Daoy (cell line): ENCODE data around the gene EPHA4. TPM values are rescaled to one million over a fixed set of nuclear protein-coding genes. Genes with fewer than 3 reads are reported as not detected.

Experiments
- DNase-seq: peaks from one replicate; pipeline ENCODE4 v3.0.0-alpha.2; 2015; ENCODE audit warnings: low read depth
- total RNA-seq: library from RNA; depleted of rRNA; stranded (reverse); fragments of >200 nt; shearing (Covaris generic); gene quantifications from 2 replicates; pipeline ENCODE4 v1.2.3, GENCODE V29; 2014

Gene EPHA4
- total RNA-seq, 1 experiment from 2014 or later: 7.5 TPM

- DNase-seq: no peak
These were observed 67.2 kb downstream of the EPHA4 start for GRCh38 chr2:221504905-221505304.

- DNase-seq: no peak
These were observed 68.1 kb downstream of the EPHA4 start for GRCh38 chr2:221503965-221504364.

DNA sequence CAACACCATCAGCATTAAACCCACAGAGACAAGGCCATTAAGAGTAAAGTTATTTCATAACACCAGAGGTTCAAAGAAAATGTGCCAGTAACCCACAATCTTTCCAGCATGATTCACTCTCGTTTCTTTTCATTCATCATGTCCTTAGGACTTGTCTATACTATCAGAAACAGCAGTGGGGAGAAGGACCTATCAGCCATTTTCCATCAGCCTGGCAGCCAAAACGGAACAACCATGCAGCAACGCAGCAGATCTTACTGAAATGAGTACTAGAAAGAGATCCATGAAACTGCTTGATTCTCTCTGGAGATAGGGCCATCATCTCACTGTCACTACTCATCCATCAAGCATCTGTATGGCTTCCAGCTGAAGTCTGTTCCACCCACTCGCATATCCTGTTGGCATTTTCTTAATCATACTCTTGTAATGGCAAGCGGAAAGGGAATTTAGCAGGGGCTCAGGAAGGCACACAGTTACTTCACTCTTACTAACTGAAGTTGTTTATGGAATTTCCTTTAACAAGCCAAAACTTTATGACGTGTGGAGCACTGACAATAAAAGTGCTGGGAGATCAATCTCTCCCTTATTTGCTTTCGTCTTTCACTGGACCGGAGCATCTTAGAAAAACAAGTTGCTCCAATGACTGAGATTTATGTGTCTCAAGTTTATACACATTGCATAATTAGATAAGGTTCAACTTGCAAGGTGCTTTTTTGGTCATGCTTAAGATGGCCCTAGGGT is 69.7 kb downstream of the EPHA4 start:
- DNase-seq: peak; percentile 50

DNA sequence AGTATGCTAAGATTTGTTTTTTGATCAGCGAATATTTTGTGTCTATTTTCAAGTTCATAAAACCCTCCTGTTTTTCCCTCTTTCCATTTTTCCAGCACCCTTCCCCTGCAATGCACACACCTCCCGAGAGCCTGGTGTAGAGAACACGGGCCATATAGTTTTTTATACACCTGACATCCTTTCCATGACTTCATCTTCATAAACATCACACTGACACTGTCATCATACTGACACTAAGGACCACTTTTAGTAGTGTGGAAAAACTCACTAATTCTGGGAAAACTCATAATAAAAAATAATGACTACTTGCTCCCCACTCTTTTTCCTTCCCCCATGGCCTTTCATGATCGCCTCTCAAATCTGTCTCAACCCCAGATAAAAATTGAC is 70.2 kb downstream of the EPHA4 start:
- no peak for DNase-seq

- peak; percentile 58 for DNase-seq
These were observed 70.8 kb downstream of the EPHA4 start for GRCh38 chr2:221501210-221501882.

DNA sequence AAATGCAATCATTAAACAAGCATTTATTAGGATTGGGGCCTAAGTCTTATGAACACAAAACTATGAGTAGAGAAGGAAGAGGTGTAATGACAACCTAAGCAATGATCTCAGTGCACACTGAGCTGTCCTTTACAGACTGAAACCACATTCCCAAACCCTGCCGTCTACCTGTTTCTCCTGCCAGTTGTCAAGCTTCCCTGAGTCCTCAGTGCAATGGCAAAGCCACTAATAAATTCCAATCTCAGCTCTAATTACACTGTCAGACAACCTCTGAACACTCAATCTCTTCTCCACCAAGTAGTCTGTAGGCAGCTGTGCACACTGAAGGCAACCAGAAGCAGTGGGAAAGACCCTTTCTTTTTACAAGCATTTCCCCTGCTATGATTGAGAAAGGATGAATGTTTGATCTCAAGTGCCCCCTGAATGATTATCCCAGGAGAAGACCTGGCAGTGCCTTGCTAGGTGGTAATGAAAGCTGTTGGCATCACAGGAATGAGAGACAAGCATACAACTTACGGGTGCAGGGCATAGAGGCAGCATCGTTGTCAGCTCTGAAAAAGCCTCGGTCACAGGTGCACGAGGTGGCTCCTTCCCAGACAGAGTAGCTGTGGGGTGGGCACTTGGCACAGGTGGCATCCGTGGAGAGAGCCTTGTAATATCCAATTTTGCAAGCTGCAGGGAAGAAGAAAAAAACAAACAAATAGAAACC is 71.4 kb downstream of the EPHA4 start:
- DNase-seq: no peak

- no peak for DNase-seq
These were observed 76.4 kb downstream of the EPHA4 start for GRCh38 chr2:221495731-221496130.

- peak; percentile 51 for DNase-seq
These were observed 77.5 kb downstream of the EPHA4 start for GRCh38 chr2:221494556-221494955.

DNA sequence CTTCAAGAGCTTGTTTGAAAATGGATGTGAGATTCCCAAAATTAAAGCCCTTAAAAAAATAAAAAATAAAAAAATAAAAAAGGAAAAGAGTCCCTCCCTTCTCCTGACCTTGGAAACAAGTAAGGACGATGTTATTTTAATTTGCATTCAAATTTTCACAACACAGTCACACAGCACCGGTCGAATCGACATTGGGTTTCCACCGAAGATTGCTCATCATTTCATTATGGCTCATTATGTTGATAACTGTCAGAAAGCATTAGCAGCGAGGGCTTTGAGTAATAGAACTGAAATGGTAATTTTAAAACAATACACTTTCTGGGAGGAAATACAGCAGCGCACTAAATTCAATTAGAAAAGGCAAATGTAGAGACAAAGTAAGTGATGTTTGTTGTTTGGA is 78.7 kb downstream of the EPHA4 start:
- DNase-seq: no peak

GRCh38 chr2:221492636-221493035 is 79.5 kb downstream of the EPHA4 start:
- no peak for DNase-seq

DNA sequence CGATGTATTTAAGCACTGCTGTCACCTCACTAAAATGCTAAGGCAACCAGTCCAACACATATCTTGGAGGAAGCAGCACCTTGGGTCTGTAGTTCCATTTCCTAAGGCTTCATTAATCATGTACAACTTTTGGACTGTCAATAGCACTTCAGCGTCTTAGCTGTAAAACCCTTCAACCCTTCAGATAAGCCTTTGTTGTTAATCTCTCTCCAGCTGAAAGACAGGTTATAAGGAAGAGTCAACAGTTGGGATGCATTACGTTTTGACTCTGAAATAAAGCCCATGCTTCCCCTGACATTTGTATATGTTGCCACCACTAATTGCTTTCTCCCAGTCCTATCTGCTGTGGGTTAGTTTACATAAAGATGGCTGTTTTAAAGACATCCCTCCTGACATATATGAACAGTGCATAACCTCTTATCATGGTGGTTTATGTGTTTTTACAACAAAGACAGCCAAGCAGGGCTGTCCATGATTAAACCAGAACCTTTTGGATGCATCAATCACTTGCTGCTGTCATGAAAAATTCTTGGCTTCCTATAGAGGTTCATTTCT is 81.5 kb downstream of the EPHA4 start:
- no peak for DNase-seq

DNA sequence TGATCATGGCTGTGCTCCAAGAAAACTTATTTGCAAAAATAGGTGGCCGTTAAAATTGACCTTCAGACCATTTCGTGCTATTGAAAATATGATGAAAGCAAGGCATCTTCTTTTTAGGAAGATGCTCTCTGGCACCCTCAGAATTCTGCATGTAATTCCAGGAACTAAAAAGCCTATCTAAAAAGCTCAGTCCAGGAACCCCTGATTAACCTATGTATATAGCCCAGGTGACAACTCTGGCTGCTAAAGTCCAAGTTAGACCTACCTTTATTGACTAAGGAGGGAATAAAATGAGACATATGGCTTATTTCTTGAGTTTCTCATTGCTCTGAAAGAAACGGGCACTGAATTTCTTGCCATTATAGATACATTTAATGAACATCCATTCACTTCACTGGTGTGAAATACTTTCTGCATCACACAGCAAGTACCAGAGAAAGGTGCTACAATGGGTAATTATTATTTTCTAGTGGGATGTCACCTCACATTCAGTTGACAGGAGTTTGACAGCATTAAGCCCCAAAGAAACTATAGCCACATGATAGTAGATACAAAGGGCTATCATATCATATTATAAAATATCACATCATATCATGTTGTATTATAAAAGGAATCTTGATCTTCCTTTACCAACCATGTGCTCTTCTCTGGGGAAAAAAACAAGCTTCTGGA is 83.8 kb downstream of the EPHA4 start:
- DNase-seq: no peak

GRCh38 chr2:221486106-221486505 is 86.0 kb downstream of the EPHA4 start:
- DNase-seq: no peak

GRCh38 chr2:221485503-221485870 is 86.6 kb downstream of the EPHA4 start:
- no peak for DNase-seq

DNA sequence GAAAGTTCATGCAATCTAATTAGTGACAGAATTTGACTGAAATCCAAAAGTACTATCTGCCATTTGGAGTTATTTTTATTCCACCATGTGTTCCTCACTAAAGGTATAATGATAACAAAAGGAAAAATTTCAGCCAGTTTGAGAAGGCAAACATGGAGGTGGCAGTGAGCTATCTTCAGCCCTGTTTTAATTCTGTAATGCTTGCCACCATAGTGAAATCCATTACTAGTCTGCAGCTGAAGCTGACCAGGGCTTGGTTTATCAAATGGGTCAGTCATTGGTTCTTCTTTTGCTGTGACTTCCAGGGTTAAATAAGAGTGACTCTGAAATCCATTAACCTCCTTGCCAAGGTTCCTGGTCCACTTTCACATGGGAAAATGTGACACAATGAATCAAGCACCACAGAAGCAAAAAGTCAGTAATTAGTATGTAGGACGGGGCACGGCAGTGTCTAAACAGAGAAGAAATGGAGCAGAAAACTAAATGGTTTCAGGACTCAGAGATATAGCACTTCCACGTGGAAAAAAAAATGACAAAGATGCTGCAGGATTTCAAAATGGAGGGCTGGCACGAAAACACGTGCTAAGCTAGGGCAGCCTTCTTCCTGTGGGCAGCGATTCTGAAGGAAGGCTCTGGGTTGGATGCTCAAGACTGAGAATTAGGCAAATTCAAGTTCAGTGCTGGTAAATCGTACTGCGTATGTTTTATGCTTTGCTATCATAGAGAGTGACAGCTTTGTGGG is 87.2 kb downstream of the EPHA4 start:
- no peak for DNase-seq

DNA sequence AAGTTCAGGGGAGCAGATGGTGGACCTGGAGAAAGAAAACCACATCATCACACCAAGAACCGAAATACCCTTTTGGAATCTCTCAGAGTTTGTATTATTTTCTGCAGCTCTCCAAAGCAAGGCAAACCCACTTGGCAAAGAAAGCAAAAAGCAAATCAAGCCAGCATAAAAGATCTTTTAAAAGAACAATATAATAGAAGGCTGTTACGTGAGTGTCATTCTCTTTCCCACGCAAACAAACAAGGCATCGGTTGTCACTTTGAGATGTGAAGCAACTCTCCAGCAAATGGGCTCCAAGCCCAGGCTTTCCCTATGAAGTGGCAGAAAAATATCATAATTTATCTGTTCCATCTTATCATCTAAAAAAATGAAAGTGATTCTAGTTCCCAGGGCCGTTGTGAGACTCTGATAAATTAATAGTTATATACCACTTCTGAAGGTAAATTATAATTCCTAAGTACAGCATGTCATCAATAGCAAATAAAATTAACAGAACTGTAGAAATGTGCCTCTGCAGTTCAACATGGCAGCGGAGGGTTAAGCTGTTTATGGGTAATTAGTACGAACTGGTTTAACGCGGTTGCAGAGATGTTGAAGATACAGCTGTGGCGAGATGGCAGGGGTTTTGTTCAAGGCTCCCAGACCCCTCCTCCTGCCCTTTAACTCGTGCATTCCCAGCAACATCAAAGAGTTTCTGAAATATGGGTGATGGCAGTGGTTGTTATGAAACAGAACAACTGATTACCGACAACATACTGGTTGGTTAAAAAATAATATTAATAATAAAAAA is 89.2 kb downstream of the EPHA4 start:
- DNase-seq: no peak

GRCh38 chr2:221480821-221481220 is 91.3 kb downstream of the EPHA4 start:
- DNase-seq: no peak

DNA sequence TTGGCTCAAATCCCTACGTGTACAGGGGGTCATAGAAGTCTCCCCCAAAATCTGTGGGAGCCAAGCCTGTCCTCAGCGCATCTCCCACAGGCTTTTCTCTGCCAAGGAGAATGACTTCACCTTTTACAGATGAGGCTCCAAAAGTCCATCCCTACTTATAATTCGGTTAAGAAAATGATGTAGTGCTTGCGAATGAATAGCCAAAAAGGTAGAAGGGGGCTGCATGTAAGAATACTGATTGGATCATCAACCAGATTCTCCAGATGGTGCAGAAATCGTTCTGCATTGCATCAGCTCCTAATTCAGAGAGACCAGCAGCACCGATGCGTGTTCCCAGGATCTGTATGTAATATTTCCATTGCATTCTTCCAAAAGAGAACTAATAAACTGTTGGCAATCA is 91.9 kb downstream of the EPHA4 start:
- no peak for DNase-seq

DNA sequence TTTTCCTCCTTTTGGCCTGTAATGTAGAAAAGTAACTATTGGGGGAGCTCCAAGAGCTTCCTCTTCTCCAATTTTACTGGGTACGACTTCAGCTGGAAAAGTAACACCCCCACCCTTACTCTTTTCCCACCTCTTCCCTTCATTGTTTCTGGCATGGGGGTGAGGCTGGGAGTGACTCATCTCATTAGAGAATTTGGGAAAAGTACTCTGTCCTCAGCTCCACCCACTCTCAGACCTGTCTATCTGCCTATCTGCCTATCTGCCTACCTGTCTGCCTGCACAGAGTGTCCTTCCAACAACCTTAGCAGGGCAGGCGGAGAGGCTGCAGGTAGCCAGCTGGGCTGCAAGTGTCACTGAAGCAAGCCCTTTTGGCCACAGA is 93.6 kb downstream of the EPHA4 start:
- no peak for DNase-seq

DNA sequence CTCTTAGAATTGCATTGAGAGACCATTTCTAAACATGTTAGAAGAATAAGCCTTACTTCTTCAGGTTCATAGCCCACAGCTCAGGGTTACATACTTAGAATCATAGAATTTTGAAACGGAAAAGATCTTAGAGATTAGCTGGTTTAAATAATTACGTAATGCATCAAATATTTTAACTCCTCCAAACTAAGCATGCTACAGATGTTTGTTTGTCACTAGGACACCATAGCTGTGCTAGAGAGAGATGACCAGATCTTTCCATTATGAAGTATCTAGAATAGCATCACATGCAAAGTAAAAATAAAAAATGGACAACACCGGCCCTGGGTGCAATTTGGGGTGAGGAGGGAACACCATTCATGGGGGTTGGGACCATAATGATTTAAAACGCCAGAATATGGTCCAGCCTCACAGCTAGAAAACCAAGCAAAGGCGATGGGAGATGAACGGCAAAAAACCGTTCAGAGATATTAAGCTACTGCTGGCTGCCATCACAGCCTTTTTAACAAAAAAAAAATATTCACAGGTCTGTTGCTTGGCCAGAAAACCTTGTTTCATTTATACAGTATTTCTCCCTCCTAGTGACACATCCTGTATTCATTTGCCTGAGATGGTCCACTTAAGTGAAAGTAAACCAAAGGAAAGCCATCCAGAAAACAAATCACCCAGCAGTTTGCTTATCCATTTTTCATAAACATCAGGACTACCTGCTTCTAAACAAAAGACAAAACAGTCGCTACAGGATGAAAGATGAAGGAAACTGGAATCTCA is 94.2 kb downstream of the EPHA4 start:
- no peak for DNase-seq
